Ovary (tissue), 3 donors: ENCODE measurements around the gene ADK.

ENCODE experiments used
- EP300 ChIP-seq: sonication (generic); formaldehyde crosslinking; IDR thresholded peaks from one replicate; pipeline ENCODE4 v1.6.1; 2017; ENCODE audit warnings: antibody characterized with exemption
- TF ChIP-seq, protein P1 (sequence below), 3 donors: fragments of 450-650 bp in 2 of 3; fragments of 200-600 bp in 1 of 3; IDR thresholded peaks; one replicate each; pipeline versions ENCODE4 v1.5.1 to v1.8.0; 2016 to 2022; ENCODE audit warnings: antibody characterized with exemption in 3 of 3, mild to moderate bottlenecking in 1 of 3
- donor health status: DM: no; HTN: no; CAD: no.

- TF ChIP-seq, protein P1, sequence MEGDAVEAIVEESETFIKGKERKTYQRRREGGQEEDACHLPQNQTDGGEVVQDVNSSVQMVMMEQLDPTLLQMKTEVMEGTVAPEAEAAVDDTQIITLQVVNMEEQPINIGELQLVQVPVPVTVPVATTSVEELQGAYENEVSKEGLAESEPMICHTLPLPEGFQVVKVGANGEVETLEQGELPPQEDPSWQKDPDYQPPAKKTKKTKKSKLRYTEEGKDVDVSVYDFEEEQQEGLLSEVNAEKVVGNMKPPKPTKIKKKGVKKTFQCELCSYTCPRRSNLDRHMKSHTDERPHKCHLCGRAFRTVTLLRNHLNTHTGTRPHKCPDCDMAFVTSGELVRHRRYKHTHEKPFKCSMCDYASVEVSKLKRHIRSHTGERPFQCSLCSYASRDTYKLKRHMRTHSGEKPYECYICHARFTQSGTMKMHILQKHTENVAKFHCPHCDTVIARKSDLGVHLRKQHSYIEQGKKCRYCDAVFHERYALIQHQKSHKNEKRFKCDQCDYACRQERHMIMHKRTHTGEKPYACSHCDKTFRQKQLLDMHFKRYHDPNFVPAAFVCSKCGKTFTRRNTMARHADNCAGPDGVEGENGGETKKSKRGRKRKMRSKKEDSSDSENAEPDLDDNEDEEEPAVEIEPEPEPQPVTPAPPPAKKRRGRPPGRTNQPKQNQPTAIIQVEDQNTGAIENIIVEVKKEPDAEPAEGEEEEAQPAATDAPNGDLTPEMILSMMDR (IDR thresholded peaks at IDR 0.05): no peak
- no peak for TF ChIP-seq EP300
Observed at GRCh38 chr10:74432841-74433594, 282.0 kb downstream of the ADK start.
